Medulla oblongata (tissue), 1 donor: ENCODE measurements around the gene MYBPHL.

Experiments
- DNase-seq: peaks from one replicate; pipeline ENCODE4 v3.0.0-alpha.2; 2015; ENCODE audit errors: extremely low spot score

MYBPHL gene

GRCh38 chr1:109252893-109253802 lies 53.7 kb downstream of the MYBPHL start:
- peak; percentile 93 for DNase-seq

GRCh38 chr1:109252167-109252892 lies 54.5 kb downstream of the MYBPHL start:
- no peak for DNase-seq

GRCh38 chr1:109251277-109252166 lies 55.3 kb downstream of the MYBPHL start:
- no peak for DNase-seq

- no peak for DNase-seq
Observed at GRCh38 chr1:109250454-109251276, 56.1 kb downstream of the MYBPHL start.

- DNase-seq: no peak
Observed at GRCh38 chr1:109249654-109250401, 57.0 kb downstream of the MYBPHL start.

- peak; percentile 75 for DNase-seq
Observed at GRCh38 chr1:109248797-109249629, 57.8 kb downstream of the MYBPHL start, which contains the start of gene CELSR2. Gene CELSR2 (plus strand): TSS chr1:109249539. CDS start chr1:109250080, 541 bp downstream.

DNA sequence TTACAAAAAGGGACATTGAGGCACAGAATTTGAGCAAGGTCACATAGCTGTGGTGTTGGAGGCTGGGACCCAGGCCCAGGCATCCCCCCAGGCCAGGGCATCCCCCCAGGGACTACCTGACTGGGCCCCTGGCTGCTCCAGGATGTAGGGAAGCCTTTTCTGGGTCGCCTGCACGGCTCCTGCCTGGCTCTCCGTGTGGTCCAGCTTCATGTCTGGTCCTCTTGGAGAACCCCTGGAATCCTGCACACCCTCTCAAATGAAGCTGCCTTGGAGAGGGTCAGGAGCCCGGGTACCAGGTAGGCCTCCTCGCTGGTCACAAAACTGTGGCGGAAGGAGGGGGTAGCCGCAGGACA lies 58.4 kb downstream of the MYBPHL start:
- no peak for DNase-seq

DNA sequence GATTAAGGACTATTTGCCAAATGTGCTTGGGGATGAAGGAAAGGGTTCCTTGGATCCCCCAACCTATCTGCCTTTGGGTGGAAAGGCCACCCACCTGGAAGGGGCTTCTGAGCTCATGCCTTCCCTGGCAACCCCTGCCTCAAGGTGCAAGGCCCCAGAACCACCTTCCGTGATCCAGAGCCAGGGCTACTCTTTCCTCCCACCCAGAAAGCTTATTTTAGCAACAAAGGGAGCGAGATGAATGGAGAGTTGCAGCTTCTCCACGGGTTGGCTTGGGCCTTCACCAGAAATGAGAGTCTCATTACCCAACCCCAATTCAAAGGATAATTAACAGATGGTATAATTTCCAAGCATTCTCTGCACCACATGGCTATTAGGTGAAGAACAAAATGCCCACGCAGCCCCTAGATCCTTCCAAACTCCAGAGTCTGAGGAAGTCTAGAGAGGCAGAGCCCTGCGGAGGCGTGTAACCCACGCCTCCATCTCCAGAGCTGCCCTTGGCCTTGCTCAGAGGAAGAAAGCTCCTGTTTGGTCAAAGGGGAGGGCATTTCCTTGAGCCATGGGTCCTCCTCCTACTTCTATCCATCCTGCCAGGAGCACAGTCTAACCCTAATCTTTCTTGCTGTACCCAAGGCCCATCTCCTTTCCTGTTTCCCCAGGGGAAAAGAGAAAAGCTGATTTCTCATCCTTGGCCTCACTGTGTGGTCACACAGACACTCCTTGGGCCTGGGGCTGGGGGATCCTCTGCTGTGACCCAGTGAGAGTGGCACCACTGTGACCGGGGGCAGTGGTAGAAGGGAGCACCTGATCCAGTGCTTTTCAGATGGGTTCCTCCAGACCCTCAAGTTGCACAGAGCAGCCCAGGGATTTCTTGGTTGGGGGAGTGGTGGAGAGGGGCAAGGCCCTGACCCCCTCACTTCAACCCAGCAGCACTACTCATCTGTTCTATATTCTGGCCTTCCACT lies 59.1 kb downstream of the MYBPHL start:
- no peak for DNase-seq

DNA sequence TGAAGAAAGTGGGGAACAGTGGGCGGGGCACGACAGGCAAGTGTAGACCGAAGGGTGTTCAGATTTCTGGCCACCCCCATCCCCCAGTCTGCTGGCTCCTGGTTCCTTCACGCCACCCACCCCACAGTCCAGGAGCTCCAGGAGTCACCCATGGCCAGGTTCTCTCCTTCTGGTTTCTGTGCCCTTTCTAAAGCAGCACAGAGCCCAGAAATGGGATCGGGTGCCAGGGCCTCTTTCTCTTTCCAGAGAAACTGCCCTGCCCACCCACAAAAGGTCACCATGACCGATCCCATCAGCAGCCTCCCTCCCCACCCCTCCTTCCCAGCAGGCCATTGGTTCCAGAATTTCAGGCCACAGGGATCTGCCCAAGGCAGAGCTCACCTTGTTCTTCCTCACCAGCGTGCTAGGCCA lies 60.7 kb downstream of the MYBPHL start:
- DNase-seq: no peak

DNA sequence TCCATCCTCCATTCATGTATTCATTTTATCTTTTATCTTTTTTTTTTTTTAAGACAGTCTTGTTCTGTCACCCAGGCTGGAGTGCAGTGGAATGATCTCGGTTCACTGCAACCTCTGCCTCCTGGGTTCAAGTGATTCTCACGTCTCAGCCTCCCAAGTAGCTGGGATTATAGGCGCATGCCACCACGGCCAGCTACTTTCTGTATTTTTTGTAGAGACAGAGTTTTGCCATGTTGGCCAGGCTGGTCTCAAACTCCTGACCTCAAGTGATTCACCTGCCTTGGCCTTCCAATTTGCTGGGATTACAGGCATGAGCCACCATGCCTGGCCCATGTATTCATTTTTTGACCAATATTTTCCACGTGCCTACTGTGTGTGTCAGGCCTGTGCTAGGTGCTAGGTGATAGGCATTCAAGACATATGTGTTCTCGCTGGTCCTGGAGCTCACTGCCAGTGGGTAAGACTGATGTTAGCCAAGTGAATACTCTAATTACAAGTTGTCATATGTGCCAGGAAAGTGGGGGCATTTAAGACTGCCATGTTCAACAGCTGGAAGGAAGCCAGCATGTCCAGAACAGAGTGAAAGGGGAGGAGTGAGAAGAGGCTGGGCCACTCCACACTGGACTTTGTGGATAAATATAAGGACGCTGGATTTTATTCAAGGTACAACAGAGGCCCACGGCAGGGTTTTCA lies 62.8 kb downstream of the MYBPHL start:
- DNase-seq: no peak

DNA sequence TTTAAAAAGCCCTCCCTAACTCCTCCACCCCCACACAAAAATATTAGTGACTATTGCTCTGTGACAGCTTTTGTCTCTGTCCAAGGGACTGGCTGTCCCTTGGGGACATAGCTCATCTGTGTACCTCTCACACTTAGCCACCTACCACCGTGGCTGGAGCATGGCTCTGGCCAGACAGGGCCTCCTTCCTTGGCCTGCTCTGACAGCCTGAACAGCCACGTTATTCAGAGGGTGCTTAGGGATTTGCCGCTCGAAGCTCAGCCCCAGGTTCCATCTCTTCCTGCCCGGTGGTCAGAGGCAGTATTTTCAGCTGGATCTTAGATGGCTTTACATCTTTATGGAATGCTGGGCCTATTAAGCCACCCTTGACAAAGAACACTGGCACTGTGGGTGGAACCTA lies 63.6 kb downstream of the MYBPHL start:
- DNase-seq: no peak

DNA sequence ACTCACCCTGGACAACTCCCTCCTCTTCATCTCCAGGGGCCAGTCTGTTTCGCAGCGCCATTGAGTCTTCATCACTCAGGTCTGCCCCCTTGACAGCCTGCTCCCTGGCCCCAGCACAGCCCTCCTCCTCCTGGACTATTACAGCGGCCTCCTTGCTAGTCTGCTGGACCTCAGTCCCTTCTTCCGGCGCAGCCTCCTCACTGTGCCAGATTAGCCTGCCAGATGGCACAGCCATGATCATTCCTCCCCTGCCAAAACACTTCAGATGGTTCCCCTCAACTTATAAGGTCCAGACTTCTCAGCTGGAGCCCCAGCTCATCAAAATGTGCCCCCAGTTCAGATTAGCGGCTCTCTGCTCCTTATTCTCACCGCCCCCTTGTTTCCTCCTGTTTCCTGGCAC lies 64.4 kb downstream of the MYBPHL start:
- DNase-seq: peak; percentile 46
